Activated gamma-delta T cell treated with Interleukin-2 at 50 U/mL for 16 hours (primary cell): ENCODE measurements around the gene ITPKC.

Experiments used
- DNase-seq: peaks from one replicate; pipeline ENCODE4 v3.0.0-alpha.2; 2020

ITPKC gene

GRCh38 chr19:40716482-40717324, at the start of gene ITPKC, which contains the start of gene COQ8B:
ITPKC (plus strand) TSS chr19:40717112; CDS start chr19:40717136, 24 bp downstream.
COQ8B (minus strand) TSS chr19:40716886; CDS start chr19:40714632, 2,254 bp downstream.
- DNase-seq = peak; percentile 100

DNA sequence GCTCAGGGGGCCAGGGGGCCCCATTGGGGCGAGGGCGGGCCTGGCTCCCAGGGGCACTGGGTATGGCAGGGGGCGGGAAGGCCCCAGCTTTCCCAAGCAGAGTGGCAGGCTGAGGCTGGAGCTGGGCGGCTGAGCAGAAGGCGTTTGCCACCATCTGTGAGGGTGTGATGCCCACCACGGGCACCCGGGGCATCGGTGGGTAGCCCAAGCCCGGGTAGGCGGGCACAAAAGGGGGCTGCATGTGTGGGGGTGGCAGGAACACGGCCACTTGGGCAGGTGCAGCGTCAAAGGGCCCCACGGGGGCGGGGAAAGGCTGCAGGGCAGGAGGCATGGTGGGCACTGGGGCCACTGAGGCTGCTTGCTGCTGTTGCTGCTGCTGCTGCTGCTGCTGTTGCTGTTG, 49.3 kb upstream of the ITPKC start:
- no peak for DNase-seq

DNA sequence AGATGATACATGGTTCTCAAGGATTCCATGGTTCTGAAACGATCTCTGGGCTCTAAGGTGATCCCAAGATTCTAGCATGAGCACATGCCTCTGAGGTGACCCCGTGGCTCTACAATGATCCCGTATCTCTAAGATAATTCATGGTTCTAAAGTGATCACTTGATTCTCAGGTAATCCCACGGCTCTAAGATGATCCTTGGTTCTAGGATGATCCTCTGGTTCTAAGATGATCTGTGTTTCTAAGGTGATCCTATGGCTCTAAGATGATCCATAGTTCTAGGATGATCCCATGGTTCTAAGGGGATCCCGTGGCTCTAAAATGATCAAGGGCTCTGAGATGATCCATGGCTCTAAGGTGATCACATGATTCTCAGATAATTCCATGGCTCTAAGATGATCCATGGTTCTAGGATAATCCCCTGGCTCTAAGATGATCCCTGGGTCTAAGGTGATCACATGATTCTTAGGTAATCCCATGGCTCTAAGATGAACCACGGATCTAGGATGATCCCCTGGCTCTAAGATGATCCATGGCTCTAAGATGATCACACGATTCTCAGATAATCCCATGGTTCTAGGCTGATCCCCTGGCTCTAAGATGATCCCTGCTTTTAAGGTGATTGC, 47.8 kb upstream of the ITPKC start:
- DNase-seq = no peak

DNA sequence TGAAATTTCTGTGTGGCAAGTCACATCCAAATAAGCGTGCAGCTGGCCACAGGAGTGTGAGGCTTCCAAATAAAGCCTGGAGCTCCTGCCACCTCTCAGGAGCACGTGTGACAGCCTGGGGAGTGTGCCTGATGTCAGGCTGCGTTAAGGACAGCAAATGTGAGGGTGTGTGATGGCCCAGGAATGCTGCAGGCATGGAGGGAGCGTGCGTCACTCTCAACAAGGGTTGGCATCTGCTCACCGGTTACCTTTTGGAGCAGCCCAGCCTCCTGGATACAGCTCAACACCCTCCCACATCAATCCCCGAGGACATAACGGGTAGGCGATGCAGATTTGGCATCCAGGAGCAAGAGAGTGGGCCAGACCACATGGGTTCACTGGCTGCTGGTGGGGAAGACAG, 45.5 kb upstream of the ITPKC start:
- DNase-seq = no peak

DNA sequence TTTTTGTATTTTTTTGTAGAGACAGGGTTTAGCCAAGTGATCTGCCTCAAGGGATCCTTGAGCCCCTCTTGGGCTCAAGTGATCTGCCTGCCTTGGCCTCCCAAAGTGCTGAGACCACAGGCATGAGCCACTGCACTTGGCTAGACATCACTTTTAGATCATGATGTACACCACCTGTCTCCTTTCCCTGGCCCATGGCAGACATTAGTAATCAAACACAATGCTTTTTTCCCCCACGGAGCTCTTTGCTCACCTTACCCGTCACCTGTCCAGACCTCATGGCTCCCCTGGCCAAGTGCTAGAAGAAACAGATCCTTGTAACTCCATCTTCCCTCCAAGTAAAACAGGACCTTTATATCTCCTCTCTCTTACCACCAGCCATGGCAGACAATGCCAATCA, 44.9 kb upstream of the ITPKC start:
- no peak for DNase-seq

- DNase-seq = no peak
These were observed 44.2 kb upstream of the ITPKC start for GRCh38 chr19:40672573-40673299.

- DNase-seq = no peak
These were observed 43.5 kb upstream of the ITPKC start for GRCh38 chr19:40673397-40673796.

GRCh38 chr19:40674291-40674690, 42.6 kb upstream of the ITPKC start:
- no peak for DNase-seq

DNA sequence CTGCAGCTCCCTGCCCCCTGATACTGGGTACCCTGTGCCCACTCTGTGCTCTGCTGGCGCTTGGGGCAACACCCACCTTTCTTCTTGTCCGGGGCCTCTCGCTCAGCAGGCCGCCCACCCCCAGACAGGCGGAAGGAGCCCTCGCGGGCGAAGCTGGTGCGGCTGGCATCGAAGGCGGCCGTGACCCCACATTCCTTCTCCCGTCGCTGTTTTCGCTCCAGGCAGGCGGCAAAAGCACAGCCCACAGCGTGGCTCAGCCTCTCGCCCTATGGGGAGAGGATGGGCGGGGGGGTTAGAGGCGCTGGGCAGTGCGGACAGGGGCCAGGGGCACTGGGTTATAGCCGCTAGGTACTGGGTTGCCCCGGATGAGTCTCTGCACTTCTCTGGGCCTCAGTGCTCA, 39.8 kb upstream of the ITPKC start:
- DNase-seq = no peak

- no peak for DNase-seq
These were observed 35.9 kb upstream of the ITPKC start for GRCh38 chr19:40681039-40681438.

DNA sequence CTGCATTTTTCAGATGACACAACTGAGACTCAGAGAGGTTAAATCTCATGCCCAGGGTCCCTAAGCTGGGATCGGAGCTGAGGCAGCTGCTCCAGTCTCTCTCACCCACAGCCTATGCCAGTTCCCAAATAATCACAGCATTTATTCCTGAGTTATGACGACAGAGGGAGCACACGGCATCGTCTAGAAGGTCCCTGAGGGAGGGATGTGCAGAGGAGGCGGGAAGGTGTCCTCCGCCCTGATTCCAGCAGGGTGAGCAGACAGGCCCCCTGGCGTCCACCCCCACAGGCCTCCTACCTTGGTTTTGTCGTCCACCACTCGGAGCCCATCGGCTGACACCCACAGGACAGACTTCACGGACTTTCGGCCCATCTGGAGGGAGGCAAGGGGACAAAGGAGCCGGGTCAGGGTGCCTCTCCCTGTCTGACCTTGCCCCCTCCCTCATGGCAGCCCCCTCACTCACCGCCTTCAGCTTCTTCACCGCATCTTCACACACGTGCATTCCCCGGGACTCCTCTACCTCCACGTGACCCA, 34.4 kb upstream of the ITPKC start:
- no peak for DNase-seq

- no peak for DNase-seq
These were observed 33.5 kb upstream of the ITPKC start for GRCh38 chr19:40683437-40683836.

- DNase-seq = no peak
These were observed 32.6 kb upstream of the ITPKC start for GRCh38 chr19:40684280-40684679.

DNA sequence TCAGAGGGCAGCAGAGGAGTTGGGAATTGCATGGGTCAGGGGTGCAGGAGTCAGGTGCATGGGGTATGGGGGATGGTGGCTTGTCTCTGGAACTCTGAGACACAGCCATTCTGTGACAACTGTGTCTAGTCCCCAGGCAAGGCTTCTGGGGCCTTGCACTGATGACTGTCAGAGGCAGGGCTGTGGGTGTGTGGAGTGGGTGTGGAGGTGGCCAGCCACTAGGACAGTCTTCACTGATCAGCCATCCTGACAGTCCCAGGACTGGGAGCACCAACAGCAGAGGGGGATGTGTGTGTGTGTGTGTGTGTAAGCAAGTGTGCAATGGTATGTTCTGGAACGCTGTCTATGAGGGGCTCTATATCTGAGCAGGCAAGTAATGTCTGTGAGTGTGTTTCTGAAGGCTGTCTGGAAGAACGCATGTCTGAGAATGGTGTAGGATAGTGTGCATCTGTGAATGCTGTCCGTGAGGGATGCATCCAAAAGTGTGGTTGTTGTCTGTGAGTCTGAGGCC, 31.8 kb upstream of the ITPKC start:
- no peak for DNase-seq

GRCh38 chr19:40685563-40685962, 31.3 kb upstream of the ITPKC start:
- DNase-seq = no peak

- no peak for DNase-seq
These were observed 29.9 kb upstream of the ITPKC start for GRCh38 chr19:40686882-40687524.

DNA sequence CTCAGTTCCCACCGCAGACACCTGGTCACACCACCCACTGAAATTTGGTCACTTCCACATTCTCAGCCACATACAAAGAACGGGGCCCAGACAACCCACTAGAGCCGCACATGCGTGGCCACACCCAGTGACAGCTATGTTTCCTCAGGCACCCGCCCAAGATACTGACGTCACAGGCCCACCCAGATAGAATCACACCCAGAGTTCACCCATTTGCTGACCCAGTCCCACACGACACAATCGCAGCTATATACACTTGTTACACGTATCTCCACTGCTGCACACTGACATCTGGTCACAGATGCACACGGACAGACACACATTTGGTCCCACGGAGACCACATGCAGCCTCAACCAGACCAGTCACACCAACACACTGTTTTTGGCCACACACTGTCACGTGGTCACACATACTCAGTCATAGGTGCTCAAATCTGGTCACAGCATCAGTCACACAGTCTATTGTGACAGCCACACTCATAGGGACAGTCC, 29.3 kb upstream of the ITPKC start:
- DNase-seq = no peak

DNA sequence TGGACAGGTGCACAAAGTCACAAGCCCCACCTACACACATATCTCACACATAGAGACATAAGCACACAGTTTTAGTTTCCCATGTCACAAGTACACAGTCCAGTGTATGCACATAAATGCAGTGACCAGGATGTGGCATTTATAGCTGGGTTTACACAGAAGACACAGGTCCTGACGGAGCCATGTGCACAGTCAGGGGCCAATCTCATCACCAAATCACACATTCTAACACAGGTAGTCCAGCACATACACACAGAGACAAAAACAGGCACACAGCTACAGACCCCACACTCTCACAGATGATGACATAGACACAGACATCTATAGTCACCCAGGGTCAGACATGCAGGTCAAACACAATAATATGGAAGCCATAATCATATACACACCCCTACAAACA, 28.6 kb upstream of the ITPKC start:
- DNase-seq = no peak

DNA sequence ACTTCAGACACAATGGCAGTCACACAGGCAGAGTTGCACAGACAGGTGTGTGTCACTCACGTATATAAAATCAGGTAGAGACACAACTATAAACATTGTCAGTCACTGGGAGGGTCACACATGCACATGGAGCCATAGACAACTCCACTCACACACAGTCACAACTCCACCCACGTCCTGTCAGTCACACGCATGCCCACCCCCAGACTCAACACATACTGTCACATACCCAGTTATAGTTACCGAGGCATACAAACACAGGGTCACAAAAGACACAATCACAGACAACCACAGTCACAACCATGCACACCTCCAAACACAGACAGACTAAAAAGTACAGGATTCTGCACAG, 27.9 kb upstream of the ITPKC start:
- DNase-seq = no peak

GRCh38 chr19:40689339-40690049, 27.4 kb upstream of the ITPKC start:
- DNase-seq = no peak

DNA sequence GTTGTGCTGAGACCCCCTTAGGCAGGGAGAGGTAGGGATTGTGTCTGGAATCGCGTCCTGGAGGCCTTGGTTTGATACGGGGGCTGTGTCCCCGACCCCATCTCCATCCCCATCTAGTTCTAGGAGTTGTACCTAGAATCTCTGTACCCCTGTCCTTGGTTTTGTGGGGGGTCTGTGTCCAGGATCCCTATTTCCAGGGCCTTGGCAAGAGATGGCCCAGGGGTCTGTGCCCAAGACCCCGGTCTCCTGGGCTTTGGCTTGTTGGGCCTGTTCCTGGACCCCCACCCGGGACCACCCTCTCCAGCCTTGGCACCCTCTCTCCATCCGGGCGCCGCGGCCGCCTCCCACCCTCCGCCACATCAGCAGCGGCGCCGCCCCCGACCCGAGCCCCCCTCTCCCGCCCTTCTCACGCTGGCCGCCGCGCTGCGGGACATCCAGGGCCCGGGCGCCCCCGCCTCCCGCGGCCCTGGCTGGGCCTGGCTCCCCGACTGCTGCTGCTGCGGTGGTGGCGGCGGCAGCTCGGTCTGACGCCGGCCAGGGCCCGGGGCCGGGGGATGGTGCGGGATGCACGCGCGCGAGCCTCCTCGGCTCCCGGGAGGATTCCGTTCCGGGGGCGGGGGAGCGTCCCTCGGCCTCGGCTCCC, 26.7 kb upstream of the ITPKC start, which contains the start of gene NUMBL:
Gene NUMBL, minus strand, starts transcription at position 602 of the 643 bp plus-strand sequence. Its CDS starts 168 bp downstream, at position 434.
- no peak for DNase-seq
